Breast epithelium (tissue), 4 donors: ENCODE results near the gene AGPAT3. TPM values are rescaled to one million over a fixed set of nuclear protein-coding genes. Genes with fewer than 3 reads are reported as not detected.

Experiments used
- DNase-seq, 2 donors: peaks; one replicate each; pipeline ENCODE4 v3.0.0-alpha.2; 2019; ENCODE audit warnings: low spot score in 2 of 2
- H3K27ac ChIP-seq, 2 donors: fragments of 200-600 bp; sonication (generic) in 1 of 2; one replicate each; pipeline ENCODE4 v1.5.1; 2016 to 2019; ENCODE audit warnings: mild to moderate bottlenecking in 1 of 2
- H3K27me3 ChIP-seq, 2 donors: fragments of 200-600 bp; sonication (generic) in 1 of 2; one replicate each; pipeline versions ENCODE4 v1.5.1 to v1.6.0; 2017 to 2019; ENCODE audit warnings: control low read depth in 1 of 2, mild to moderate bottlenecking in 1 of 2
- H3K36me3 ChIP-seq: fragments of 200-600 bp; one replicate; pipeline ENCODE4 v1.5.1; 2019
- H3K4me1 ChIP-seq, 2 donors: fragments of 200-600 bp; sonication (generic); one replicate each; pipeline ENCODE4 v1.5.1; 2016 to 2019; ENCODE audit warnings: control low read depth in 1 of 2
- H3K4me3 ChIP-seq, 3 donors: fragments of 200-600 bp; sonication (generic); 1 replicate in 2 of 3; 2 replicates in 1 of 3; pipeline ENCODE4 v1.5.1; 2016 to 2019; ENCODE audit warnings: mild to moderate bottlenecking in 3 of 3, moderate library complexity in 2 of 3
- H3K9me3 ChIP-seq, 2 donors: fragments of 200-600 bp; sonication (generic) in 1 of 2; one replicate each; pipeline ENCODE4 v1.5.1; 2016 to 2019; ENCODE audit warnings: control low read depth in 1 of 2
- CTCF ChIP-seq, 3 donors: fragments of 450-650 bp; IDR thresholded peaks; one replicate each; pipeline ENCODE4 v1.5.1; 2016 to 2017; ENCODE audit warnings: antibody characterized with exemption in 3 of 3, mild to moderate bottlenecking in 3 of 3, moderate library complexity in 3 of 3
- POLR2A ChIP-seq: fragments of 450-650 bp; IDR thresholded peaks from one replicate; pipeline ENCODE4 v1.6.1; 2016; ENCODE audit warnings: antibody characterized with exemption, mild to moderate bottlenecking, moderate library complexity
- POLR2AphosphoS5 ChIP-seq, 3 donors: sonication (generic); formaldehyde crosslinking; IDR thresholded peaks; one replicate each; pipeline ENCODE4 v1.6.1; 2017; ENCODE audit warnings: antibody characterized with exemption in 3 of 3
- intact Hi-C: fragments of 100-400 bp; cut with DNase I; formaldehyde crosslinking; loops from one replicate; pipeline ENCODE4 v1.15.1; 2023; ENCODE audit warnings: low total_unique reads
- total RNA-seq, 3 donors: library from RNA; depleted of rRNA; stranded (reverse); fragments of >200 nt; gene quantifications; one replicate each; pipeline ENCODE4 v1.1.0, GENCODE V29; 2016

Gene AGPAT3
- total RNA-seq, 3 donors from 2014 or later, result 27.2 to 35.8 (median 28.2) TPM

GRCh38 chr21:43902441-43902840, 37.4 kb downstream of the AGPAT3 start:
- Histone ChIP-seq H3K4me1 (no peaks in the 10 kb centered on the region), H3K4me3 (no peak overlapping the region), H3K36me3 (no peaks in the 10 kb centered on the region), H3K27ac (no peak overlapping the region), H3K9me3 (no peaks in the 10 kb centered on the region), H3K27me3 (no peaks in the 10 kb centered on the region)
- no peak for TF ChIP-seq POLR2A
- no peak for TF ChIP-seq CTCF (IDR thresholded peaks at IDR 0.05)
- no peak for TF ChIP-seq POLR2AphosphoS5 (IDR thresholded peaks at IDR 0.05)
- intact Hi-C loops, result no loop called here
- peak in 1 of 2 donors; percentile 34 for DNase-seq

- H3K4me3 ChIP-seq, result no peak overlapping the region
- intact Hi-C loops, result no loop called here
- TF ChIP-seq POLR2AphosphoS5 (IDR thresholded peaks at IDR 0.05) (no peak), CTCF (IDR thresholded peaks at IDR 0.05) (no peak), POLR2A (no peak)
Measured at GRCh38 chr21:43903451-43904091, 38.5 kb downstream of the AGPAT3 start.

GRCh38 chr21:43904331-43904781, 39.3 kb downstream of the AGPAT3 start:
- Histone ChIP-seq H3K4me1 (no peaks in the 10 kb centered on the region), H3K36me3 (no peaks in the 10 kb centered on the region), H3K4me3 (no peak overlapping the region), H3K9me3 (no peaks in the 10 kb centered on the region), H3K27me3 (no peaks in the 10 kb centered on the region), H3K27ac (peak overlapping the region in 1 of 2 donors; percentile 15)
- intact Hi-C loops, result no loop called here
- peak in 1 of 2 donors; percentile 25 for DNase-seq
- TF ChIP-seq CTCF (IDR thresholded peaks at IDR 0.05) (no peak), POLR2AphosphoS5 (IDR thresholded peaks at IDR 0.05) (no peak), POLR2A (no peak)

More at GRCh38 chr21:43903451-43904091, 38.5 kb downstream of the AGPAT3 start:
- Histone ChIP-seq H3K27ac (peak overlapping the region in 1 of 2 donors; percentile 15), H3K36me3 (no peaks in the 10 kb centered on the region), H3K27me3 (no peaks in the 10 kb centered on the region), H3K9me3 (no peaks in the 10 kb centered on the region), H3K4me1 (no peaks in the 10 kb centered on the region)
- peak in 1 of 2 donors; percentile 52 for DNase-seq

- H3K27me3 ChIP-seq, result no peaks in the 10 kb centered on the region
- no peak overlapping the region for H3K27ac ChIP-seq
- DNase-seq, result peak in 1 of 2 donors; percentile 31
- intact Hi-C loops, result no loop called here
- no peaks in the 10 kb centered on the region for H3K4me1 ChIP-seq
- H3K36me3 ChIP-seq, result no peaks in the 10 kb centered on the region
- no peak overlapping the region for H3K4me3 ChIP-seq
- H3K9me3 ChIP-seq, result no peaks in the 10 kb centered on the region
- no peak for TF ChIP-seq CTCF (IDR thresholded peaks at IDR 0.05)
- no peak for TF ChIP-seq POLR2AphosphoS5 (IDR thresholded peaks at IDR 0.05)
- TF ChIP-seq POLR2A, result no peak
Measured at GRCh38 chr21:43905726-43906455, 40.9 kb downstream of the AGPAT3 start.
